Spleen (tissue), 11 donors: Measurements from ENCODE around the gene ANKFN1. TPM values are rescaled to one million over a fixed set of nuclear protein-coding genes. Genes with fewer than 3 reads are reported as not detected.
"Not testable (repeated sequence)": the region's sequence is repeated elsewhere in the genome, so short reads cannot be mapped to it uniquely, and the experiment has no call there.

Source experiments
- DNase-seq: peaks from one replicate; pipeline ENCODE4 v3.0.0-alpha.2; 2020
- H3K27ac ChIP-seq, 8 donors: fragments of 200-600 bp; sonication (generic) in 7 of 8; 1 replicate in 4 of 8; 2 replicates in 4 of 8; pipeline versions ENCODE4 v1.5.0 to v1.8.0; 2016 to 2021; ENCODE audit warnings: inconsistent platforms in 4 of 8, mild to moderate bottlenecking in 4 of 8, moderate library complexity in 1 of 8
- H3K27me3 ChIP-seq, 7 donors: fragments of 200-600 bp; sonication (generic) in 6 of 7; replicated peaks in 1 of 7; 1 replicate in 4 of 7; 2 replicates in 3 of 7; pipeline versions ENCODE4 v1.5.0 to v1.8.0; 2016 to 2021; ENCODE audit warnings: inconsistent platforms in 3 of 7, mild to moderate bottlenecking in 1 of 7
- H3K36me3 ChIP-seq, 6 donors: fragments of 200-600 bp; sonication (generic) in 5 of 6; 1 replicate in 4 of 6; 2 replicates in 2 of 6; pipeline versions ENCODE4 v1.5.0 to v1.8.0; 2016 to 2021; ENCODE audit warnings: inconsistent platforms in 2 of 6
- H3K4me1 ChIP-seq, 6 donors: fragments of 200-600 bp; sonication (generic) in 5 of 6; 1 replicate in 3 of 6; 2 replicates in 3 of 6; pipeline versions ENCODE4 v1.5.0 to v1.8.0; 2016 to 2021; ENCODE audit warnings: inconsistent platforms in 3 of 6
- H3K4me3 ChIP-seq, 8 donors: fragments of 200-600 bp; sonication (generic) in 7 of 8; 1 replicate in 4 of 8; 2 replicates in 4 of 8; pipeline versions ENCODE4 v1.5.0 to v1.8.0; 2016 to 2021; ENCODE audit warnings: inconsistent platforms in 4 of 8, mild to moderate bottlenecking in 4 of 8, moderate library complexity in 2 of 8
- H3K9me3 ChIP-seq, 8 donors: fragments of 200-600 bp; sonication (generic) in 7 of 8; 1 replicate in 4 of 8; 2 replicates in 4 of 8; pipeline versions ENCODE4 v1.5.0 to v1.8.0; 2016 to 2021; ENCODE audit warnings: inconsistent platforms in 4 of 8
- CTCF ChIP-seq, 11 experiments: fragments of 200-600 bp in 7 of 11; fragments of 450-650 bp in 4 of 11; sonication (generic) in 4 of 11; IDR thresholded peaks in 8 of 11; conservative IDR thresholded peaks in 3 of 11; 1 replicate in 7 of 11; 2 replicates in 4 of 11; pipeline versions ENCODE4 v1.4.0 to v1.8.0; 2016 to 2021; ENCODE audit warnings: antibody characterized with exemption in 11 of 11, inconsistent platforms in 4 of 11, mild to moderate bottlenecking in 1 of 11
- POLR2A ChIP-seq, 3 donors: fragments of 450-650 bp; IDR thresholded peaks; one replicate each; pipeline ENCODE4 v1.5.1; 2017; ENCODE audit warnings: antibody characterized with exemption in 3 of 3, mild to moderate bottlenecking in 1 of 3
- POLR2AphosphoS5 ChIP-seq, 3 donors: sonication (generic); formaldehyde crosslinking; IDR thresholded peaks; one replicate each; pipeline ENCODE4 v1.5.1; 2017; ENCODE audit warnings: antibody characterized with exemption in 3 of 3
- WGBS, 5 donors: extraction: QIAGEN DNeasy Blood & Tissue Kit in 3 of 5; methylation state at CpG; one replicate each; pipeline versions ENCODE4 v1.1.5 to v1.1.7; 2013 to 2018; 5-methylcytosine and 5-hydroxymethylcytosine counted together
- intact Hi-C: fragments of 100-400 bp; cut with DNase I; formaldehyde crosslinking; loops from one replicate; pipeline ENCODE4 v1.15.0; 2023; ENCODE audit warnings: low total_unique reads
- polyA plus RNA-seq, 3 donors: library from polyadenylated mRNA; stranded (reverse); fragments of 200-250 nt; gene quantifications; one replicate each; pipeline ENCODE4 v1.2.1, GENCODE V29; 2013
- total RNA-seq, 7 donors: library from RNA; depleted of rRNA in 3 of 7; stranded (reverse); fragments of >200 nt in 3 of 7; fragmentation: NEBNext Ultra II Directional in 4 of 7; extraction: Animal tissue kit (Norgen Biotek cat#: 25700) in 4 of 7; gene quantifications; one replicate each; pipeline versions ENCODE4 v1.1.0 to v1.2.1, GENCODE V29; 2016 to 2021
- donor health status: healthy with polysubstance abuse.
- donor health status: DM: no; HTN: no; CAD: no; lungs with moderate emphysema.
- donor health status: DM: no; HTN: no; CAD: no.
- donor health status: Bipolar disorder and iron deficiency.
- donor health status: healthy.
- donor health status: DM: no; HTN: no; CAD: no.
- donor health status: DM: yes; HTN: yes; CAD: no.

The ANKFN1 gene
- total and polyA plus RNA-seq, 10 donors = 0.19 to 0.58 TPM; not detected in 8

DNA sequence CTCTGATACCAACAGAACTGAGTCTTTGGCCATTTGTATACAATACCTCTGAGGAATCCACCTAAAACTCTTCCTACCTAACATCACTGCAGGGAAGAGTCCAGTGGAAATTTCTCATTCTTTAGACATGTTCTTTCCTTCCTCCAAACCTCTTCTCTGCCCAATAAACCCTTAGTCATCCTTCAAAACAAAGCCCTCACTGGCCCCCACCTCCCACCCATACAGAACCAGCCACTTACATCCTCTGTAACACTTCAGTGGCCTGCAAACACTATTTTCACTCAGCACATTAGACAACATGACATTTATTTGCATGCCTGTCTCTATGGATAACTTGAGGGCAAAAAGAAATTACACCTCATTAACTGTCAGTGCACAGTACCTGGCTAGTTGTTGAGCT, 239.9 kb downstream of the ANKFN1 start:
- Histone ChIP-seq H3K36me3 (no peaks in the 10 kb centered on the region), H3K9me3 (peaks cover 0 to 15% (median 9%) of the 10 kb centered on the region in 8 donors), H3K4me3 (no peak overlapping the region), H3K27ac (no peak overlapping the region), H3K27me3 (no peaks in the 10 kb centered on the region), H3K4me1 (no peaks in the 10 kb centered on the region)
- no peak for TF ChIP-seq POLR2A (IDR thresholded peaks at IDR 0.05)
- TF ChIP-seq CTCF (IDR thresholded peaks at IDR 0.05 in 8 of 11, conservative IDR thresholded peaks at IDR 0.05 in 3 of 11) = no peak
- TF ChIP-seq POLR2AphosphoS5 (IDR thresholded peaks at IDR 0.05) = no peak
- intact Hi-C loops = no loop called here
- no peak for DNase-seq

DNA sequence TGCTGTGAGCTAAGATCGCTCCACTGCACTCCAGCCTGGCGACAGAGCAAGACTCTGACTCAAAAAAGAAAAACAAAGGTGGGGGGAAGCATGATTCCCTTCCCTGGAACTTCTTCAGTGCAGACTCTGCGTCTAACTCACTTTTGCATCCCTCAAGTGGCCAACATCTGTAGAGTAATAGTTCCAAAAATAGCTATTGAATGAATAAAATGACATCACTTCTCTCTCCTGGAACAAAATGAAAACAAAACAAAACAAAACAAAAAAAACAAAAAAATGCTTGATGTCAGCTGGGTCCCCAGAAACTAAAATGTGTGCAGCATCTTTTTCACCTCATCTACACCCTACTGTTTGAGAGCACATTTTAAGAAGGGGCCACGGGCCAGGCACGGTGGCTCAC, 242.5 kb downstream of the ANKFN1 start:
- no peaks in the 10 kb centered on the region for H3K4me1 ChIP-seq
- no peaks in the 10 kb centered on the region for H3K9me3 ChIP-seq
- no peak overlapping the region for H3K4me3 ChIP-seq
- no peaks in the 10 kb centered on the region for H3K27me3 ChIP-seq
- no peak for DNase-seq
- TF ChIP-seq CTCF (IDR thresholded peaks at IDR 0.05 in 8 of 11, conservative IDR thresholded peaks at IDR 0.05 in 3 of 11) (no peak), POLR2AphosphoS5 (IDR thresholded peaks at IDR 0.05) (no peak), POLR2A (IDR thresholded peaks at IDR 0.05) (no peak)
- intact Hi-C loops = no loop called here
- no peaks in the 10 kb centered on the region for H3K36me3 ChIP-seq
- 77 to 96% (median 87%) methylated on average over 5 of the region's 5 CpGs for WGBS, 5 donors
- H3K27ac ChIP-seq = no peak overlapping the region

DNA sequence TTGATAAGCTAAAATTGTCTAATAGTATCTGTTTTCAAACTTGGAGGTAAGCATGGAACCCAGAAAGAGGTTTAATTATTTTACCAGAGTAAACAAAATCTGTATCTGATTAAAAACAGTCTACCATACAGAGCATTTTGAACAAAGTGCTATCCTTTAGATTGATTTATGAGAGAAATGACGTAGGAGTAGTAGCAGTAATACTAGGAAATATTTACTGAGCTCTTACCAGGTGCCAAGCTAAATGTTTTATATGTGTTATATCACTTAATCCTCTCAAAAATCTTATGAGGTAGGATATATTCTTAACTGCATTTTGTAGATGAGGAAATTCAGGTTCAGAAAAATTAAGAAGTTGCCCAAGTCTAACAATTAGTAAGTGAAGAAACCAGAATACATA, 253.8 kb downstream of the ANKFN1 start:
- H3K9me3 ChIP-seq = peaks cover 0 to 12% (median 0%) of the 10 kb centered on the region in 8 donors
- no peak for DNase-seq
- TF ChIP-seq POLR2AphosphoS5 (IDR thresholded peaks at IDR 0.05) (no peak), CTCF (IDR thresholded peaks at IDR 0.05 in 8 of 11, conservative IDR thresholded peaks at IDR 0.05 in 3 of 11) (no peak), POLR2A (IDR thresholded peaks at IDR 0.05) (no peak)
- whole genome bisulfite sequencing, 5 donors = 50 to 83% (median 75%) methylated on average over 1 of the region's 1 CpG
- intact Hi-C loops = no loop called here
- no peaks in the 10 kb centered on the region for H3K4me1 ChIP-seq
- H3K27ac ChIP-seq = no peak overlapping the region
- no peaks in the 10 kb centered on the region for H3K36me3 ChIP-seq
- peaks cover 0 to 3% (median 0%) of the 10 kb centered on the region in 7 donors for H3K27me3 ChIP-seq
- no peak overlapping the region for H3K4me3 ChIP-seq

GRCh38 chr17:56412356-56412755, 259.1 kb downstream of the ANKFN1 start:
- H3K9me3 ChIP-seq = peaks cover 0 to 25% (median 10%) of the 10 kb centered on the region in 8 donors
- H3K27me3 ChIP-seq, H3K27ac ChIP-seq, H3K36me3 ChIP-seq, intact Hi-C loops, DNase-seq, H3K4me3 ChIP-seq, H3K4me1 ChIP-seq: not testable (repeated sequence)
- WGBS, 5 donors = 65 to 87% (median 78%) methylated on average over 2 of the region's 2 CpGs
